Smooth muscle cell (in vitro differentiated cells): ENCODE measurements around the gene MYH1. TPM values are rescaled to one million over a fixed set of nuclear protein-coding genes. Genes with fewer than 3 reads are reported as not detected.

Experiments used
- DNase-seq: peaks from one replicate; lab custom pipeline; 2025; ENCODE audit not compliant: unreplicated experiment; lab: John Stamatoyannopoulos, UW
- H2AFZ ChIP-seq: fragments of 200-600 bp; sonication (generic); 2 replicates; pipeline ENCODE4 v1.6.0; 2016; ENCODE audit warnings: antibody characterized with exemption, low read depth, mild to moderate bottlenecking
- H3F3A ChIP-seq: fragments of 200-600 bp; sonication (generic); 2 replicates; pipeline ENCODE4 v1.6.0; 2017; ENCODE audit warnings: antibody characterized with exemption, low read depth
- H3K27ac ChIP-seq: fragments of 200-600 bp; sonication (generic); 2 replicates; pipeline ENCODE4 v1.5.1; 2016; ENCODE audit warnings: low read depth, mild to moderate bottlenecking
- H3K27me3 ChIP-seq: fragments of 200-600 bp; sonication (generic); 2 replicates; pipeline ENCODE4 v1.6.1; 2016; ENCODE audit warnings: low read depth, mild to moderate bottlenecking
- H3K36me3 ChIP-seq: fragments of 200-600 bp; sonication (generic); 2 replicates; pipeline ENCODE4 v1.5.1; 2016; ENCODE audit warnings: low read depth
- H3K4me1 ChIP-seq: fragments of 200-600 bp; sonication (generic); 2 replicates; pipeline ENCODE4 v1.5.1; 2016; ENCODE audit warnings: low read depth
- H3K4me2 ChIP-seq: fragments of 200-600 bp; sonication (generic); 2 replicates; pipeline ENCODE4 v1.6.0; 2016; ENCODE audit warnings: mild to moderate bottlenecking
- H3K4me3 ChIP-seq: fragments of 200-600 bp; sonication (generic); 2 replicates; pipeline ENCODE4 v1.5.1; 2016; ENCODE audit warnings: mild to moderate bottlenecking
- H3K79me2 ChIP-seq: fragments of 200-600 bp; sonication (generic); 2 replicates; pipeline ENCODE4 v1.6.0; 2016; ENCODE audit warnings: low read depth, mild to moderate bottlenecking
- H3K9ac ChIP-seq: fragments of 200-600 bp; sonication (generic); 2 replicates; pipeline ENCODE4 v1.6.0; 2016; ENCODE audit warnings: low read depth
- H3K9me3 ChIP-seq: fragments of 200-600 bp; sonication (generic); replicated peaks from 2 replicates; pipeline ENCODE4 v1.5.1; 2016; ENCODE audit warnings: low read depth
- H4K20me1 ChIP-seq: fragments of 200-600 bp; sonication (generic); 2 replicates; pipeline ENCODE4 v1.6.0; 2016; ENCODE audit warnings: low read depth
- WGBS: methylation state at CpG from one replicate; pipeline ENCODE4 v1.1.7; 2016; ENCODE audit warnings: low lambda C conversion rate; 5-methylcytosine and 5-hydroxymethylcytosine counted together
- polyA plus RNA-seq: library from polyadenylated mRNA; unstranded; fragments of >200 nt; fragmentation: Nextera tagmentation; extraction: Ambion mirVana; gene quantifications from 2 replicates; pipeline ENCODE4 v1.2.1, GENCODE V29; 2016
- total RNA-seq: library from RNA; depleted of rRNA; stranded (reverse); fragments of >200 nt; gene quantifications from 2 replicates; pipeline ENCODE4 v1.2.3, GENCODE V29; 2014
- TF ChIP-seq, protein P1 (sequence below): fragments of 200-600 bp; sonication (generic); IDR thresholded peaks from 2 replicates; pipeline ENCODE4 v1.5.1; 2017; ENCODE audit warnings: borderline replicate concordance, mild to moderate bottlenecking, antibody characterized with exemption; ENCODE audit not compliant: insufficient read depth, poor library complexity, severe bottlenecking

Gene MYH1
- total and polyA plus RNA-seq, 2 experiments from 2014 or later = not detected

GRCh38 chr17:10499950-10500349 is 18.4 kb downstream of the MYH1 start:
- DNase-seq = no peak
- Histone ChIP-seq H2AFZ (no peak overlapping the region), H3K4me3 (no peak overlapping the region), H3K79me2 (no peaks in the 10 kb centered on the region), H3F3A (no peaks in the 10 kb centered on the region), H3K27ac (no peak overlapping the region), H3K4me1 (no peaks in the 10 kb centered on the region), H3K36me3 (no peaks in the 10 kb centered on the region), H3K27me3 (peaks cover 3% of the 10 kb centered on the region), H3K9ac (no peak overlapping the region), H3K4me2 (no peak overlapping the region), H3K9me3 (no peaks in the 10 kb centered on the region), H4K20me1 (no peaks in the 10 kb centered on the region)
- TF ChIP-seq, protein P1, sequence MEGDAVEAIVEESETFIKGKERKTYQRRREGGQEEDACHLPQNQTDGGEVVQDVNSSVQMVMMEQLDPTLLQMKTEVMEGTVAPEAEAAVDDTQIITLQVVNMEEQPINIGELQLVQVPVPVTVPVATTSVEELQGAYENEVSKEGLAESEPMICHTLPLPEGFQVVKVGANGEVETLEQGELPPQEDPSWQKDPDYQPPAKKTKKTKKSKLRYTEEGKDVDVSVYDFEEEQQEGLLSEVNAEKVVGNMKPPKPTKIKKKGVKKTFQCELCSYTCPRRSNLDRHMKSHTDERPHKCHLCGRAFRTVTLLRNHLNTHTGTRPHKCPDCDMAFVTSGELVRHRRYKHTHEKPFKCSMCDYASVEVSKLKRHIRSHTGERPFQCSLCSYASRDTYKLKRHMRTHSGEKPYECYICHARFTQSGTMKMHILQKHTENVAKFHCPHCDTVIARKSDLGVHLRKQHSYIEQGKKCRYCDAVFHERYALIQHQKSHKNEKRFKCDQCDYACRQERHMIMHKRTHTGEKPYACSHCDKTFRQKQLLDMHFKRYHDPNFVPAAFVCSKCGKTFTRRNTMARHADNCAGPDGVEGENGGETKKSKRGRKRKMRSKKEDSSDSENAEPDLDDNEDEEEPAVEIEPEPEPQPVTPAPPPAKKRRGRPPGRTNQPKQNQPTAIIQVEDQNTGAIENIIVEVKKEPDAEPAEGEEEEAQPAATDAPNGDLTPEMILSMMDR = no peak
- 79% methylated on average over 3 of the region's 3 CpGs for WGBS

DNA sequence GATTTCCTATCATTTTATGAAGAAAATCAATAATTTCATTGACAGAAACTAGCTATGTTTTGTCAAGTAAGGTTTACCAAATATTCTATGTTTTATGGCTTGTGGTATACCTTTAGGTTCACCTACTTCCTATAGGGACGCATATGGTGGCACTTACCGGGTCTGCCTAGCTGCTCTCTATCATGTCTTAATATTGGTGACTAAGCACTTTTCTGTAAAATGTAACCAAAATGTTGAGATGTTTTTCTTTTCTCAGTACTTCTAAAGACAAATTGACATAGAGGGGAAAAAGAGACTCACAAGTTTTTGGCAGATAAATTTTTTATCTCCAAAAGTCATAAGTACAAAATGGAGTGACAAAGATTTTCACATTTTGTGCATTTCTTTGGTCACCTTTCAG is 26.3 kb downstream of the MYH1 start:
- Histone ChIP-seq H3K4me2 (no peak overlapping the region), H3K4me1 (no peaks in the 10 kb centered on the region), H3K27me3 (no peaks in the 10 kb centered on the region), H3K9me3 (no peaks in the 10 kb centered on the region), H3K4me3 (no peak overlapping the region), H3K36me3 (no peaks in the 10 kb centered on the region), H4K20me1 (no peaks in the 10 kb centered on the region), H3K79me2 (no peaks in the 10 kb centered on the region), H3K9ac (no peak overlapping the region), H2AFZ (no peak overlapping the region), H3K27ac (no peak overlapping the region), H3F3A (no peaks in the 10 kb centered on the region)
- 100% methylated on average over 2 of the region's 2 CpGs for WGBS
- DNase-seq = no peak
- TF ChIP-seq, protein P1 = no peak

GRCh38 chr17:10482252-10482651 is 36.1 kb downstream of the MYH1 start:
- no peak for DNase-seq
- TF ChIP-seq, protein P1 = no peak
- no peaks in the 10 kb centered on the region for H3F3A ChIP-seq
- H4K20me1 ChIP-seq = no peaks in the 10 kb centered on the region
- H3K9me3 ChIP-seq = no peaks in the 10 kb centered on the region
- no peak overlapping the region for H3K27ac ChIP-seq
- H3K4me1 ChIP-seq = no peaks in the 10 kb centered on the region
- no peaks in the 10 kb centered on the region for H3K36me3 ChIP-seq
- no peaks in the 10 kb centered on the region for H3K79me2 ChIP-seq
- H3K4me3 ChIP-seq = no peak overlapping the region
- no peaks in the 10 kb centered on the region for H3K27me3 ChIP-seq
- no peak overlapping the region for H2AFZ ChIP-seq
- H3K9ac ChIP-seq = no peak overlapping the region
- WGBS = 82% methylated on average over 1 of the region's 1 CpG
- H3K4me2 ChIP-seq = no peak overlapping the region

- Histone ChIP-seq H3K4me1 (no peaks in the 10 kb centered on the region), H3K36me3 (no peaks in the 10 kb centered on the region), H4K20me1 (no peaks in the 10 kb centered on the region), H3K4me3 (no peak overlapping the region), H3F3A (no peaks in the 10 kb centered on the region), H2AFZ (no peak overlapping the region), H3K27me3 (peaks cover 3% of the 10 kb centered on the region), H3K9me3 (no peaks in the 10 kb centered on the region), H3K4me2 (no peak overlapping the region), H3K79me2 (no peaks in the 10 kb centered on the region), H3K27ac (no peak overlapping the region), H3K9ac (no peak overlapping the region)
- TF ChIP-seq, protein P1 = no peak
- 63% methylated on average over 1 of the region's 1 CpG for WGBS
- no peak for DNase-seq
These were observed 40.6 kb downstream of the MYH1 start for GRCh38 chr17:10477701-10478100.
